GM19468 (cell line): ENCODE data around the gene TGM2.

Experiments
- ATAC-seq: cut with Tn5 transposase; IDR thresholded peaks from one replicate; pipeline ENCODE4 v1.9.1; 2021; ENCODE audit warnings: mild to moderate bottlenecking, moderate library complexity, moderate number of reproducible peaks; ENCODE audit not compliant: unreplicated experiment; ENCODE audit errors: extremely low read depth

The TGM2 gene

GRCh38 chr20:38162878-38163875 lies 1.9 kb downstream of the TGM2 start:
- ATAC-seq, result no peak

- ATAC-seq, result no peak
Measured at GRCh38 chr20:38162149-38162548, 2.9 kb downstream of the TGM2 start.

GRCh38 chr20:38161412-38161774 lies 3.7 kb downstream of the TGM2 start:
- no peak for ATAC-seq

- no peak for ATAC-seq
Measured at GRCh38 chr20:38159957-38160756, 4.9 kb downstream of the TGM2 start.

- no peak for ATAC-seq
Measured at GRCh38 chr20:38159566-38159956, 5.5 kb downstream of the TGM2 start.

GRCh38 chr20:38158701-38159351 lies 6.2 kb downstream of the TGM2 start:
- ATAC-seq, result no peak

GRCh38 chr20:38157635-38158495 lies 7.2 kb downstream of the TGM2 start:
- no peak for ATAC-seq

GRCh38 chr20:38156888-38157634 lies 8.0 kb downstream of the TGM2 start:
- no peak for ATAC-seq

- ATAC-seq, result no peak
Measured at GRCh38 chr20:38156280-38156679, 8.8 kb downstream of the TGM2 start.

GRCh38 chr20:38155811-38156210 lies 9.3 kb downstream of the TGM2 start:
- ATAC-seq, result no peak

GRCh38 chr20:38153401-38153800 lies 11.7 kb downstream of the TGM2 start:
- no peak for ATAC-seq

GRCh38 chr20:38152621-38153221 lies 12.3 kb downstream of the TGM2 start:
- no peak for ATAC-seq

GRCh38 chr20:38152175-38152620 lies 12.9 kb downstream of the TGM2 start:
- ATAC-seq, result no peak

GRCh38 chr20:38151455-38151854 lies 13.6 kb downstream of the TGM2 start:
- ATAC-seq, result no peak

GRCh38 chr20:38150335-38151170 lies 14.5 kb downstream of the TGM2 start:
- no peak for ATAC-seq

GRCh38 chr20:38148328-38149102 lies 16.6 kb downstream of the TGM2 start:
- no peak for ATAC-seq

GRCh38 chr20:38147751-38148150 lies 17.3 kb downstream of the TGM2 start:
- ATAC-seq, result no peak
